Measurements from ENCODE around the gene PSME3.
"Not testable (repeated sequence)": the region's sequence is repeated elsewhere in the genome, so short reads cannot be mapped to it uniquely, and the experiment has no call there.

The PSME3 gene

DNA sequence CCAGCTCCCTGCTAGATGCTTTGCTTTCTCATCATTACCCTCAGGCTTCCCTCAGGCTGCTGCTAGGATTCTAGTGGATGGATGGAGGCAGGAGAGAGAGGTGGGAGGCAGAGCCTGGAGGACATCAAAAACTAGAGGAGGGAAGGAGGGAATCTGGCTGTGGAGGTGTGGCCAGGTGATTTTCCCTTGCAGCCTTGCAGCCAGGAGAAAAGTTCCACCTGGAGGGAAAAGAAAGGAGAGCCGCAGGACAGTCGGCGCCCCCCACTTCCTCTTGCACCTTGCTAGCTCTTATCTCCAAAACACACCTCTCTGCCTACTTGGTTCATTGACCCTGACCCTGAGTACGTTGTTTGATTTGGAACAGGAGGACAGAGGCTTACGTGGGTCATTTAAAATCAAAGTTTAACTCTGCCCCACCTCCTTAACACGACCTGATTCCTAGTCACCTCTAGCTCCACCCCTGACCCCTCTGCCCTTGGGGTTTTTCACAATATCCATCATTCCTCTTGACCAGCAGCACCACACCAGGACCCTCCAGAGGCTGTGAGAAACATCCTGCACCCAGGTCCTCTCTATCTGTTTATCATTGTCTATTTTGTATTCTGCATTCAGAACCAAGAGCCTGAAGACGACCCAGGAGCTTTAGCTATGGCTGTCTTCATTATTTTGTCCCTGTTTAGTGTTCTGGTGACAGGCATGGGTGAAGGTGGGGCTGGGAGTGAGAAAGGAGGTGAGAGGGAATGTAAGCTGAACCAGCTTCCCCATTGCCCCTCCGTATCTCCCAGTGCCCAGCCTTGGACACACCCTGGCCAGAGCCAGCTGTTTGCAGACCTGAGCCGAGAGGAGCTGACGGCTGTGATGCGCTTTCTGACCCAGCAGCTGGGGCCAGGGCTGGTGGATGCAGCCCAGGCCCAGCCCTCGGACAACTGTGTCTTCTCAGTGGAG lies 33.7 kb downstream of the PSME3 start:
- DNase-seq (ENCODE audit: low spot score), result no peak
- TF ChIP-seq, protein P1, sequence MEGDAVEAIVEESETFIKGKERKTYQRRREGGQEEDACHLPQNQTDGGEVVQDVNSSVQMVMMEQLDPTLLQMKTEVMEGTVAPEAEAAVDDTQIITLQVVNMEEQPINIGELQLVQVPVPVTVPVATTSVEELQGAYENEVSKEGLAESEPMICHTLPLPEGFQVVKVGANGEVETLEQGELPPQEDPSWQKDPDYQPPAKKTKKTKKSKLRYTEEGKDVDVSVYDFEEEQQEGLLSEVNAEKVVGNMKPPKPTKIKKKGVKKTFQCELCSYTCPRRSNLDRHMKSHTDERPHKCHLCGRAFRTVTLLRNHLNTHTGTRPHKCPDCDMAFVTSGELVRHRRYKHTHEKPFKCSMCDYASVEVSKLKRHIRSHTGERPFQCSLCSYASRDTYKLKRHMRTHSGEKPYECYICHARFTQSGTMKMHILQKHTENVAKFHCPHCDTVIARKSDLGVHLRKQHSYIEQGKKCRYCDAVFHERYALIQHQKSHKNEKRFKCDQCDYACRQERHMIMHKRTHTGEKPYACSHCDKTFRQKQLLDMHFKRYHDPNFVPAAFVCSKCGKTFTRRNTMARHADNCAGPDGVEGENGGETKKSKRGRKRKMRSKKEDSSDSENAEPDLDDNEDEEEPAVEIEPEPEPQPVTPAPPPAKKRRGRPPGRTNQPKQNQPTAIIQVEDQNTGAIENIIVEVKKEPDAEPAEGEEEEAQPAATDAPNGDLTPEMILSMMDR (IDR thresholded peaks at IDR 0.05; ENCODE audit: extremely low read depth, insufficient read depth, missing control alignments), result no peak
- in situ Hi-C loops (cut with MboI; ENCODE audit: low pct_unique_long_range_greater_than_20kb, low sequenced_read_pairs, unreplicated experiment), result no loop called here

DNA sequence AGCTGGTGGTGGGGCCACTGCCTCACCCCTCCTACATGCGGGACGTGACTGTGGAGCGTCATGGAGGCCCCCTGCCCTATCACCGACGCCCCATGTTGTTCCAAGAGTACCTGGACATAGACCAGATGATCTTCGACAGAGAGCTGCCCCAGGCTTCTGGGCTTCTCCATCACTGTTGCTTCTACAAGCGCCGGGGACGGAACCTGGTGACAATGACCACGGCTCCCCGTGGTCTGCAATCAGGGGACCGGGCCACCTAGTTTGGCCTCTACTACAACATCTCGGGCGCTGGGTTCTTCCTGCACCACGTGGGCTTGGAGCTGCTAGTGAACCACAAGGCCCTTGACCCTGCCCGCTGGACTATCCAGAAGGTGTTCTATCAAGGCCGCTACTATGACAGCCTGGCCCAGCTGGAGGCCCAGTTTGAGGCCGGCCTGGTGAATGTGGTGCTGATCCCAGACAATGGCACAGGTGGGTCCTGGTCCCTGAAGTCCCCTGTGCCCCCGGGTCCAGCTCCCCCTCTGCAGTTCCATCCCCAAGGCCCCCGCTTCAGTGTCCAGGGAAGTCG lies 34.6 kb downstream of the PSME3 start:
- DNase-seq (ENCODE audit: low spot score); in situ Hi-C loops (cut with MboI; ENCODE audit: low pct_unique_long_range_greater_than_20kb, low sequenced_read_pairs, unreplicated experiment): not testable (repeated sequence)

DNA sequence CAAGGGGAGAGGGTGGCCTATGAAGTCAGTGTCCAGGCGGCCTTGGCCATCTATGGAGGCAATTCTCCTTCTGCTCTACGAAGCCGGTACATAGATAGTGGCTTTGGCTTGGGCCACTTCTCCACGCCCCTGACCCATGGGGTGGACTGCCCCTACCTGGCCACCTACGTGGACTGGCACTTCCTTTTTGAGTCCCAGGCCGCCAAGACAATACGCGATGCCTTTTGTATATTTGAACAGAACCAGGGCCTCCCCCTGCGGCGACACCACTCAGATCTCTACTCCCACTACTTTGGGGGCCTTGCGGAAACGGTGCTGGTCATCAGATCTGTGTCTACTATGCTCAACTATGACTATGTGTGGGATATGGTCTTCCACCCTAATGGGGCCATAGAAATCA lies 35.1 kb downstream of the PSME3 start:
- DNase-seq (ENCODE audit: low spot score), result no peak
- TF ChIP-seq, protein P1 (IDR thresholded peaks at IDR 0.05; ENCODE audit: extremely low read depth, insufficient read depth, missing control alignments), result no peak
- in situ Hi-C loops (cut with MboI; ENCODE audit: low pct_unique_long_range_greater_than_20kb, low sequenced_read_pairs, unreplicated experiment), result no loop called here

DNA sequence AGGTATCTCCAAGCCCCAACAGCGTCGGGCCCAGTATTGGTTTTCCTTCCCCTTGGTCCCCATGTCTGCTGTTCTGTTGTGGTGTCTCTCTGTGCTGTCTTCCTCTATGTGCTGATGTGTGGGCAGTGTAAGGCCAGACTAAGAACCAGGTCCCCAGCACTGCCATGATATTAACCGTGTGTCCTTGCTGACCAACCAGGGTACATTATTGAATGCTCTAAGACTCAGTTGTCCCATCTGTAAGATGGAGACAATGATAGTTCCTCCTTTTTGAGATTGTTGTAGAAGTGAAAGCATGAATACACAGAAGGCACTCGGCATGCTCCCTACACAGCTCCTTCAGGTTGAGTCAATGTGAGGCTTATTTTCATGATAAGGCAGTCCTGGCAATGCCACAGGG lies 38.5 kb downstream of the PSME3 start:
- TF ChIP-seq, protein P1 (IDR thresholded peaks at IDR 0.05; ENCODE audit: extremely low read depth, insufficient read depth, missing control alignments), result no peak

DNA sequence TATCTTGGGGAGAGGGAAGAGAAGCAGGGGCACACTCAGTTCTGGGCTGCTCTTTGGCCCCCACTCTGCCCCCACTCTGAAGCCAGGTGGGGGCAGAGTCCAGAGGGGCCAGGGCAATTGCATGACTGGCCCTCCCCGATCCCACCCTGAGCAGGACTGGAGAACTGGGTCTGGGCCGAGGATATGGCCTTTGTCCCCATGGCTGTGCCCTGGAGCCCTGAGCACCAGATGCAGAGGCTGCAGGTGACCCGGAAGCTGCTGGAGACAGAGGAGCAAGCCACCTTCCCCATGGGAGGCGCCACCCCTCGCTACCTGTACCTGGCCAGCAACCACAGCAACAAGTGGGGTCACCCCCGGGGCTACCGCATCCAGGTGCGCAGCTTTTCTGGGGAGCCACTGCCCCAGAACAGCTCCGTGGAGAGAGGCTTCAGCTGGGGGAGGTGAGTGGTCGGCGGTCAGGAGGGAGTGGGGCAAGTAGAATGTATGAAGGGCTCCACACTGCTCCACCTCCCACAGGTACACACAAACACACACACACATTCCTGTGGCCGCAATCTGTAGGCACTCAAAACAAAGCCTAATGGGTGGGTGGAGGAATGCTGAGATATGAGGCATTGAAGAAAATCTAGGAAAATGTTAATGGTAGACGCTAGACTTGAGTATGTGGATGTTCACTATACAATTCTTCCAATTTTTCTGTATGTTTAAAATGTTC lies 39.2 kb downstream of the PSME3 start:
- in situ Hi-C loops (cut with MboI; ENCODE audit: low pct_unique_long_range_greater_than_20kb, low sequenced_read_pairs, unreplicated experiment), result no loop called here

More for the DNA sequence above, 38.5 kb downstream of the PSME3 start:
- no peak for DNase-seq (ENCODE audit: low spot score)
- in situ Hi-C loops (cut with MboI; ENCODE audit: low pct_unique_long_range_greater_than_20kb, low sequenced_read_pairs, unreplicated experiment), result no loop called here

DNA sequence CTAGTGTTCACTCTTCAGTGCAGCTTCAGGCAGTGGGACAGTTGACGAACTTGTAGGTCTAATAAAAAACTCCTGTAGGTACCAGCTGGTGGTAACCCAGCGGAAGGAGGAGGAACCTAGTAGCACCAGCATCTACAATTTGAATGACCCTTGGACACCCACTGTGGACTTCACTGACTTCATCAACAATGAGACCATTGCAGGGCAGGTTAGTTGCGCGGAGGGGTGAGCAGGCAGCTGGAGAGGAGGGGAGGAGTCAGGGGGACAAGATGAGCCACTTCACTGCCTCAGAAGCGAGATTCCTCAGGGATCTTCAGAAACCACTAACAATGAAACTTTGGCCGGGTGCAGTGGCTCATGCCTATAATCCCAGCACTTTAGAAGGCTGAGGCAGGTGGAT lies 40.1 kb downstream of the PSME3 start:
- TF ChIP-seq, protein P1 (IDR thresholded peaks at IDR 0.05; ENCODE audit: extremely low read depth, insufficient read depth, missing control alignments), result no peak
- no peak for DNase-seq (ENCODE audit: low spot score)
- in situ Hi-C loops (cut with MboI; ENCODE audit: low pct_unique_long_range_greater_than_20kb, low sequenced_read_pairs, unreplicated experiment), result no loop called here

More for the DNA sequence above, 39.2 kb downstream of the PSME3 start:
- TF ChIP-seq, protein P1 (IDR thresholded peaks at IDR 0.05; ENCODE audit: extremely low read depth, insufficient read depth, missing control alignments), result no peak
- no peak for DNase-seq (ENCODE audit: low spot score)

DNA sequence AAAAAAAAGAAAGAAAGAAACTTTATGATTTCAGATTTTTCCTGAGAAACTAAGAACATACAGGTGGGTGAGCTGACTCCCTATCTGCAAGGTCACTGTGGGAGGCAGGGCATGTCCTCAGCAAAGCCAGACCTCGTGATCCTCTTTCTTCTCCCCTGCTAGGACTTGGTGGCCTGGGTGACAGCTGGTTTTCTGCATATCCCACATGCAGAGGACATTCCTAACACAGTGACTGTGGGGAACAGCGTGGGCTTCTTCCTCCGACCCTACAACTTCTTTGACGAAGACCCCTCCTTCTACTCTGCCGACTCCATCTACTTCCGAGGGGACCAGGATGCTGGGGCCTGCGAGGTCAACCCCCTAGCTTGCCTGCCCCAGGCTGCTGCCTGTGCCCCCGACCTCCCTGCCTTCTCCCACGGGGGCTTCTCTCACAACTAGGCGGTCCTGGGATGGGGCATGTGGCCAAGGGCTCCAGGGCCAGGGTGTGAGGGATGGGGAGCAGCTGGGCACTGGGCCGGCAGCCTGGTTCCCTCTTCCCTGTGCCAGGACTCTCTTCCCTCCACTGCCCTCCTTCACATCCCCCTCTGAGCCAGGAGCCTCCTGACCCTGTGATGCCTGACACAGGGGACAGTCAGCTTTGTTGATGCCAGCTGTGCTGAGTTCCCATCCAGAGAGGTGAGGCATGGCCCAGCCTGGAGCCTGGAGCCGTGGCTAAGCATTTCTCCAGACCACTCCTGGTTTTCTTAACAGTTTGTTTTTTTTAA lies 40.9 kb downstream of the PSME3 start:
- DNase-seq (ENCODE audit: low spot score); in situ Hi-C loops (cut with MboI; ENCODE audit: low pct_unique_long_range_greater_than_20kb, low sequenced_read_pairs, unreplicated experiment): not testable (repeated sequence)

Data from GM13977 (cell line).